ENCODE measurements around the gene SLCO2A1.

SLCO2A1 gene

DNA sequence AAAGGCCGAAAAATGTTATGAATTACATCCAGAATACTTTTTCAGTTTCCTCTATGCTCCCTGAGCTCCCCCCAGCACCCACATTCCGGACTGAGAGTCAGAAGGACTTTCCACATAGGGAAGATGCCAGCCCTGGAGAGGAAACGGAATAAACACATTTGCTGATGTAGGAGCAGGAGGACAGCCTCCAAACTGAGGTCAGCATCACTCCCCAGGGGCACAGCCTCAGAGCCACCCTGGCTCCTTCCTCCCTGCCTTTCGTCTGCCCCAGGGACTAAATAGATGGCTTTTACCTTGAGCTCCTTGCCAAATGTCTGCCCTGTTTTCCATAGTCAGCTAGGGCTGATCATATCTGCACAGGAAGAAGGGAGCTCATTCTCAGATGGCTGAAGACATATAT, 22.6 kb upstream of the SLCO2A1 start:
- Histone ChIP-seq H3K4me3 (ENCODE audit: low read depth, low read length) (no peak overlapping the region), H3K27ac (ENCODE audit: extremely low read depth, low read depth, low read length) (no peak overlapping the region), H3K9me3 (ENCODE audit: control insufficient read depth, insufficient read depth, low read depth, low read length) (no peaks in the 10 kb centered on the region), H3K36me3 (ENCODE audit: control insufficient read depth in 2 of 2, insufficient read depth in 1 of 2, low read length in 2 of 2) (no peaks in the 10 kb centered on the region), H3K4me1 (ENCODE audit: control insufficient read depth, insufficient read depth, low read length) (no peaks in the 10 kb centered on the region)
- ChIA-PET POLR2A (no interaction called here), CTCF (no interaction called here)
- TF ChIP-seq PATZ1 (tag by site-specific recombination; IDR thresholded peaks at IDR 0.05): no peak
- TF ChIP-seq ZNF133 (tag by site-specific recombination; IDR thresholded peaks at IDR 0.05): no peak
- no peak for TF ChIP-seq ZNF350 (tag by site-specific recombination; IDR thresholded peaks at IDR 0.05)
- no peak for TF ChIP-seq ZNF558 (tag by site-specific recombination; IDR thresholded peaks at IDR 0.05)
- TF ChIP-seq ZBTB49 (tag by site-specific recombination; IDR thresholded peaks at IDR 0.05; ENCODE audit: low read depth): no peak
- TF ChIP-seq, protein P1, sequence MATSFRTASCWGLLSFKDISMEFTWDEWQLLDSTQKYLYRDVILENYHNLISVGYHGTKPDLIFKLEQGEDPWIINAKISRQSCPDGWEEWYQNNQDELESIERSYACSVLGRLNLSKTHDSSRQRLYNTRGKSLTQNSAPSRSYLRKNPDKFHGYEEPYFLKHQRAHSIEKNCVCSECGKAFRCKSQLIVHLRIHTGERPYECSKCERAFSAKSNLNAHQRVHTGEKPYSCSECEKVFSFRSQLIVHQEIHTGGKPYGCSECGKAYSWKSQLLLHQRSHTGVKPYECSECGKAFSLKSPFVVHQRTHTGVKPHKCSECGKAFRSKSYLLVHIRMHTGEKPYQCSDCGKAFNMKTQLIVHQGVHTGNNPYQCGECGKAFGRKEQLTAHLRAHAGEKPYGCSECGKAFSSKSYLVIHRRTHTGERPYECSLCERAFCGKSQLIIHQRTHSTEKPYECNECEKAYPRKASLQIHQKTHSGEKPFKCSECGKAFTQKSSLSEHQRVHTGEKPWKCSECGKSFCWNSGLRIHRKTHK (tag by site-specific recombination; IDR thresholded peaks at IDR 0.05): no peak
- TF ChIP-seq ZFP41 (tag by site-specific recombination; IDR thresholded peaks at IDR 0.05; ENCODE audit: borderline replicate concordance): no peak
- TF ChIP-seq ZNF645 (tag by site-specific recombination; IDR thresholded peaks at IDR 0.05): no peak
- TF ChIP-seq ZNF548 (tag by site-specific recombination; IDR thresholded peaks at IDR 0.05): no peak

GRCh38 chr3:134049676-134050075, 20.0 kb upstream of the SLCO2A1 start:
- CTCF ChIA-PET: no interaction called here
- Histone ChIP-seq H3K9me3 (ENCODE audit: control insufficient read depth, insufficient read depth, low read depth, low read length) (no peaks in the 10 kb centered on the region), H3K4me1 (ENCODE audit: control insufficient read depth, insufficient read depth, low read length) (no peaks in the 10 kb centered on the region), H3K36me3 (ENCODE audit: control insufficient read depth in 2 of 2, insufficient read depth in 1 of 2, low read length in 2 of 2) (no peaks in the 10 kb centered on the region), H3K4me3 (ENCODE audit: low read depth, low read length) (no peak overlapping the region), H3K27ac (ENCODE audit: extremely low read depth, low read depth, low read length) (no peak overlapping the region)
- POLR2A ChIA-PET: no interaction called here
- TF ChIP-seq ZFP69B (tag by site-specific recombination; IDR thresholded peaks at IDR 0.05): no peak
- no peak for TF ChIP-seq ZNF792 (tag by site-specific recombination; IDR thresholded peaks at IDR 0.05)
- TF ChIP-seq, protein P2, sequence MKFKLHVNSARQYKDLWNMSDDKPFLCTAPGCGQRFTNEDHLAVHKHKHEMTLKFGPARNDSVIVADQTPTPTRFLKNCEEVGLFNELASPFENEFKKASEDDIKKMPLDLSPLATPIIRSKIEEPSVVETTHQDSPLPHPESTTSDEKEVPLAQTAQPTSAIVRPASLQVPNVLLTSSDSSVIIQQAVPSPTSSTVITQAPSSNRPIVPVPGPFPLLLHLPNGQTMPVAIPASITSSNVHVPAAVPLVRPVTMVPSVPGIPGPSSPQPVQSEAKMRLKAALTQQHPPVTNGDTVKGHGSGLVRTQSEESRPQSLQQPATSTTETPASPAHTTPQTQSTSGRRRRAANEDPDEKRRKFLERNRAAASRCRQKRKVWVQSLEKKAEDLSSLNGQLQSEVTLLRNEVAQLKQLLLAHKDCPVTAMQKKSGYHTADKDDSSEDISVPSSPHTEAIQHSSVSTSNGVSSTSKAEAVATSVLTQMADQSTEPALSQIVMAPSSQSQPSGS (tag by site-specific recombination; IDR thresholded peaks at IDR 0.05; ENCODE audit: low read depth): no peak
